H1 (cell line): ENCODE data around the gene ADSS1. TPM values are rescaled to one million over a fixed set of nuclear protein-coding genes. Genes with fewer than 3 reads are reported as not detected.

Experiments used
- CTCF ChIA-PET: fragments of 300-600 bp; sonication (Branson Sonifier 250); formaldehyde crosslinking; loops from one replicate; lab custom pipeline; 2021; ENCODE audit not compliant: partially characterized antibody; lab: Charles Lee
- POLR2A ChIA-PET: fragments of 300-600 bp; sonication (Branson Sonifier 250); formaldehyde crosslinking; loops from one replicate; lab custom pipeline; 2021; ENCODE audit warnings: inconsistent platforms; ENCODE audit not compliant: partially characterized antibody; lab: Charles Lee
- DNase-seq, 2 experiments: peaks; one replicate each; pipeline versions ENCODE4 v3.0.0 to v3.0.0-alpha.2; 2010 to 2022; ENCODE audit warnings: low spot score in 2 of 2, low read depth in 1 of 2, mixed read lengths in 1 of 2
- FAIRE-seq: peaks from 2 replicates; lab custom pipeline; 2011; peaks lifted over from hg19 to GRCh38; lab: Jason Lieb, UNC
- H2AFZ ChIP-seq: 2 replicates; pipeline ENCODE4 v1.8.1; 2012; ENCODE audit warnings: low read length, inconsistent platforms
- H2AK5ac ChIP-seq: 2 replicates; pipeline ENCODE4 v1.6.1; 2013; ENCODE audit warnings: low read depth, low read length
- H2BK120ac ChIP-seq: replicated peaks from 2 replicates; pipeline ENCODE3; 2013; ENCODE audit warnings: low read depth, low read length, inconsistent platforms
- H2BK12ac ChIP-seq: 2 replicates; pipeline ENCODE4 v1.6.1; 2013; ENCODE audit warnings: low read depth, low read length
- H2BK15ac ChIP-seq: 2 replicates; pipeline ENCODE4 v1.6.1; 2013; ENCODE audit warnings: low read length
- H2BK20ac ChIP-seq: 2 replicates; pipeline ENCODE4 v1.6.1; 2013; ENCODE audit warnings: low read length
- H2BK5ac ChIP-seq: 2 replicates; pipeline ENCODE4 v1.6.1; 2013; ENCODE audit warnings: low read depth, low read length
- H3K14ac ChIP-seq: 2 replicates; pipeline ENCODE4 v1.6.1; 2013; ENCODE audit warnings: inconsistent platforms; ENCODE audit not compliant: insufficient read length
- H3K18ac ChIP-seq: 2 replicates; pipeline ENCODE4 v1.6.1; 2013; ENCODE audit warnings: low read length; ENCODE audit errors: extremely low read depth
- H3K23ac ChIP-seq: 2 replicates; pipeline ENCODE4 v1.6.1; 2013; ENCODE audit warnings: inconsistent platforms; ENCODE audit not compliant: insufficient read length
- H3K23me2 ChIP-seq: 2 replicates; pipeline ENCODE4 v1.6.1; 2013; ENCODE audit warnings: low read depth, low read length
- H3K27ac ChIP-seq: 2 replicates; pipeline ENCODE4 v1.6.1; 2011; ENCODE audit warnings: low read depth, low read length, inconsistent platforms
- H3K27me3 ChIP-seq, 4 experiments: replicated peaks in 1 of 4; 1 replicate in 1 of 4; 2 replicates in 3 of 4; pipeline versions ENCODE4 v1.6.1 to v1.8.1; 2011 to 2013; ENCODE audit warnings: low read length in 3 of 4, mild to moderate bottlenecking in 3 of 4, inconsistent platforms in 2 of 4, mixed read lengths in 2 of 4, moderate library complexity in 1 of 4; ENCODE audit not compliant: control insufficient read depth in 3 of 4, insufficient read depth in 3 of 4; ENCODE audit errors: extremely low read depth in 1 of 4
- H3K36me3 ChIP-seq, 4 experiments: 2 replicates each; pipeline versions ENCODE4 v1.6.1 to v1.8.1; 2011 to 2013; ENCODE audit warnings: mild to moderate bottlenecking in 4 of 4, low read length in 3 of 4, moderate library complexity in 2 of 4, control low read depth in 1 of 4, inconsistent platforms in 1 of 4; ENCODE audit not compliant: insufficient read depth in 4 of 4, control insufficient read depth in 2 of 4
- H3K4ac ChIP-seq: replicated peaks from 2 replicates; pipeline ENCODE3; 2013; ENCODE audit warnings: low read length, low read depth, mixed read lengths, inconsistent platforms; ENCODE audit not compliant: insufficient read length
- H3K4me1 ChIP-seq, 4 experiments: replicated peaks in 1 of 4; 1 replicate in 1 of 4; 2 replicates in 3 of 4; pipeline versions ENCODE4 v1.6.1 to v1.8.1; 2011 to 2013; ENCODE audit warnings: low read length in 3 of 4, inconsistent platforms in 2 of 4, mixed read lengths in 1 of 4; ENCODE audit not compliant: insufficient read depth in 4 of 4, control insufficient read depth in 3 of 4
- H3K4me2 ChIP-seq, 2 experiments: 2 replicates each; pipeline versions ENCODE4 v1.6.1 to v1.8.1; 2011 to 2013; ENCODE audit warnings: low read depth in 2 of 2, low read length in 2 of 2, control low read depth in 1 of 2, inconsistent platforms in 1 of 2, mild to moderate bottlenecking in 1 of 2; ENCODE audit not compliant: insufficient read depth in 1 of 2
- H3K4me3 ChIP-seq, 4 experiments: fragments of 200-600, 300-600 bp in 1 of 4; sonication (generic), shearing (Covaris generic), sonication (Bioruptor Twin) in 1 of 4; 2 replicates each; pipeline versions ENCODE4 v1.5.1 to v1.8.1; 2011 to 2016; ENCODE audit warnings: low read length in 4 of 4, low read depth in 3 of 4, control low read depth in 2 of 4, inconsistent platforms in 2 of 4, mild to moderate bottlenecking in 2 of 4, mixed read lengths in 1 of 4, moderate library complexity in 1 of 4; ENCODE audit not compliant: insufficient read depth in 2 of 4; ENCODE audit errors: extremely low read depth in 1 of 4
- H3K56ac ChIP-seq: replicated peaks from 2 replicates; pipeline ENCODE3; 2013; ENCODE audit warnings: low read depth, mild to moderate bottlenecking, mixed read lengths, low read length, inconsistent platforms; ENCODE audit not compliant: insufficient read length
- H3K79me1 ChIP-seq: 2 replicates; pipeline ENCODE4 v1.6.1; 2013; ENCODE audit warnings: low read depth, low read length, control low read depth
- H3K79me2 ChIP-seq, 2 experiments: 2 replicates each; pipeline versions ENCODE4 v1.6.1 to v1.8.1; 2012 to 2013; ENCODE audit warnings: low read length in 2 of 2, mild to moderate bottlenecking in 2 of 2, inconsistent platforms in 1 of 2; ENCODE audit not compliant: insufficient read depth in 2 of 2, control insufficient read depth in 1 of 2
- H3K9ac ChIP-seq, 4 experiments: replicated peaks in 1 of 4; 1 replicate in 1 of 4; 2 replicates in 3 of 4; pipeline versions ENCODE4 v1.6.1 to v1.8.1; 2011 to 2013; ENCODE audit warnings: low read depth in 3 of 4, low read length in 3 of 4, control low read depth in 2 of 4, mild to moderate bottlenecking in 2 of 4, moderate library complexity in 2 of 4, inconsistent platforms in 1 of 4; ENCODE audit errors: extremely low read depth in 1 of 4
- H3K9me3 ChIP-seq, 2 experiments: 2 replicates each; pipeline versions ENCODE4 v1.6.1 to v1.8.1; 2012 to 2013; ENCODE audit warnings: mild to moderate bottlenecking in 2 of 2, moderate library complexity in 2 of 2, control low read depth in 1 of 2, inconsistent platforms in 1 of 2, low read depth in 1 of 2, low read length in 1 of 2, mixed read lengths in 1 of 2; ENCODE audit not compliant: insufficient read depth in 2 of 2
- H4K20me1 ChIP-seq, 2 experiments: replicated peaks in 1 of 2; 2 replicates each; pipeline versions ENCODE3 to v1.8.1; 2011 to 2013; ENCODE audit warnings: inconsistent platforms in 2 of 2, low read length in 2 of 2, mild to moderate bottlenecking in 1 of 2; ENCODE audit not compliant: insufficient read depth in 2 of 2, control insufficient read depth in 1 of 2
- H4K5ac ChIP-seq: 2 replicates; pipeline ENCODE4 v1.6.1; 2013; ENCODE audit warnings: low read length, low read depth, mixed read lengths, inconsistent platforms; ENCODE audit not compliant: insufficient read length
- H4K8ac ChIP-seq: 2 replicates; pipeline ENCODE4 v1.8.0; 2013; ENCODE audit warnings: mild to moderate bottlenecking, moderate library complexity, low read length, inconsistent platforms; ENCODE audit not compliant: insufficient read depth; ENCODE audit errors: extremely low read depth
- H4K91ac ChIP-seq: replicated peaks from 2 replicates; pipeline ENCODE3; 2013; ENCODE audit warnings: low read length, mixed read lengths, inconsistent platforms; ENCODE audit not compliant: insufficient read length
- HDAC6 ChIP-seq: IDR thresholded peaks from one replicate; pipeline ENCODE4 v1.7.1; 2012; ENCODE audit warnings: low read depth, mild to moderate bottlenecking, inconsistent platforms, low read length, moderate library complexity
- POLR2AphosphoS5 ChIP-seq: IDR thresholded peaks from 2 replicates; pipeline ENCODE4 v1.6.1; 2011; ENCODE audit warnings: low read depth, low read length
- RNF2 ChIP-seq: fragments of 200-900, 300-1000 bp; sonication (generic); IDR thresholded peaks from 2 replicates; pipeline ENCODE4 v1.7.1; 2016; ENCODE audit warnings: borderline replicate concordance, low read depth, mild to moderate bottlenecking, antibody characterized with exemption, low read length; ENCODE audit not compliant: poor library complexity, severe bottlenecking; ENCODE audit errors: missing control alignments
- SUZ12 ChIP-seq: fragments of 200-600 bp; sonication (generic); IDR thresholded peaks from 2 replicates; pipeline ENCODE4 v1.6.1; 2012; ENCODE audit warnings: mild to moderate bottlenecking, inconsistent platforms, low read length, moderate library complexity, mixed read lengths
- YY1 ChIP-seq: IDR thresholded peaks from 2 replicates; pipeline ENCODE4 v1.6.1; 2011; ENCODE audit warnings: low read depth, mild to moderate bottlenecking, low read length
- WGBS, 2 experiments: shearing (Covaris generic) in 1 of 2; methylation state at CpG; one replicate each; pipeline versions ENCODE4 v1.1.6 to v1.1.7; 2013 to 2015; ENCODE audit warnings: low lambda C conversion rate in 2 of 2, mixed read lengths in 2 of 2, inconsistent platforms in 1 of 2, low coverage in 1 of 2, missing lambda C conversion rate in 1 of 2; ENCODE audit not compliant: insufficient replicate concordance in 2 of 2, insufficient coverage in 1 of 2, insufficient read length in 1 of 2; ENCODE audit errors: extremely low coverage in 1 of 2, missing lambda C conversion rate in 1 of 2; 5-methylcytosine and 5-hydroxymethylcytosine counted together
- polyA plus RNA-seq, 7 experiments: library from polyadenylated mRNA; depleted of rRNA in 3 of 7; stranded (reverse) in 5 of 7; unstranded in 2 of 7; fragments of >200 nt in 5 of 7; fragments of 200-250 nt in 2 of 7; gene quantifications; 1 replicate in 5 of 7; 2 replicates in 1 of 7; 4 replicates in 1 of 7; pipeline versions ENCODE4 v1.2.1 to v1.2.3, GENCODE V29; 2011 to 2013; ENCODE audit warnings: missing spikeins in 2 of 7, mixed read lengths in 2 of 7
- total RNA-seq: library from RNA; stranded (reverse); fragmentation: NEBNext Ultra II Directional; extraction: Animal tissue kit (Norgen Biotek cat#: 25700); gene quantifications from 2 replicates; pipeline ENCODE4 v1.2.1, GENCODE V29; 2021

Gene ADSS1
- total and polyA plus RNA-seq, 2 of the 8 experiments (the other 6 are each of a cell fraction or from before 2014, with no cell fraction given), result 7.1 to 7.9 TPM

- FAIRE-seq, result no peak
- 0 out of 2 replicates have a peak overlapping the region, but pooled peaks have one; percentile 82 for H2AK5ac ChIP-seq
- 90 to 100% methylated on average over 1 to 2 of the region's 2 CpGs for WGBS, 2 experiments
- no peak overlapping the region for H4K91ac ChIP-seq
- H3K79me1 ChIP-seq, result no peaks in the 10 kb centered on the region
- TF ChIP-seq YY1, result no peak
- TF ChIP-seq POLR2AphosphoS5, result no peak
- no peak for TF ChIP-seq SUZ12
- TF ChIP-seq HDAC6, result no peak
- TF ChIP-seq RNF2, result no peak
- TF ChIP-seq, all 59 proteins: peak for 0
- Histone ChIP-seq H3K14ac (no peak overlapping the region), H3K23me2 (peaks cover 11% of the 10 kb centered on the region; the same call in 1 of the 2 replicates), H3K9me3 (no peaks in the 10 kb centered on the region), H3K36me3 (no peaks in the 10 kb centered on the region), H3K56ac (peak overlapping the region; percentile 61), H3K23ac (no peak overlapping the region), H2BK15ac (no peak overlapping the region; the same call in none of the 2 replicates), H3K4me3 (no peak overlapping the region), H2BK120ac (no peak overlapping the region), H3K4me2 (no peak overlapping the region), H3K9ac (no peak overlapping the region), H4K8ac (no peak overlapping the region), H3K27ac (no peak overlapping the region), H3K18ac (no peak overlapping the region), H2BK20ac (peak overlapping the region; percentile 0; the same call in 1 of the 2 replicates), H3K4me1 (peaks cover 0 to 45% (median 25%) of the 10 kb centered on the region in 4 experiments; a peak in 6 of 7 replicates), H2AFZ (no peak overlapping the region), H3K27me3 (peaks cover 0 to 7% (median 0%) of the 10 kb centered on the region in 4 experiments; a peak in 2 of 7 replicates), H2BK12ac (peak overlapping the region; percentile 43; the same call in 1 of the 2 replicates), H4K5ac (no peak overlapping the region), H3K4ac (no peak overlapping the region), H4K20me1 (peaks cover 0 to 4% of the 10 kb centered on the region in 2 experiments), H2BK5ac (no peak overlapping the region), H3K79me2 (no peaks in the 10 kb centered on the region)
- ChIA-PET POLR2A (interaction anchor here (1.3 to 3.2 kb wide), 2 partner anchors 10 to 13 kb away, joined by 3 to 28 read pairs; partner anchors contain the start of gene INF2), CTCF (interaction anchor here (0.8 to 1.7 kb wide), 2 partner anchors 10 to 543 kb away, joined by 3 to 5 read pairs; no protein-coding TSS in a partner anchor)
- DNase-seq, result no peak
Observed at GRCh38 chr14:104675447-104675846, 48.6 kb upstream of the ADSS1 start.
